Globus pallidus (tissue), 1 donor: ENCODE data around the gene PMM1.

ENCODE experiments used
- DNase-seq: peaks from one replicate; pipeline ENCODE4 v3.0.0-alpha.2; 2015; ENCODE audit warnings: low spot score

The PMM1 gene

DNA sequence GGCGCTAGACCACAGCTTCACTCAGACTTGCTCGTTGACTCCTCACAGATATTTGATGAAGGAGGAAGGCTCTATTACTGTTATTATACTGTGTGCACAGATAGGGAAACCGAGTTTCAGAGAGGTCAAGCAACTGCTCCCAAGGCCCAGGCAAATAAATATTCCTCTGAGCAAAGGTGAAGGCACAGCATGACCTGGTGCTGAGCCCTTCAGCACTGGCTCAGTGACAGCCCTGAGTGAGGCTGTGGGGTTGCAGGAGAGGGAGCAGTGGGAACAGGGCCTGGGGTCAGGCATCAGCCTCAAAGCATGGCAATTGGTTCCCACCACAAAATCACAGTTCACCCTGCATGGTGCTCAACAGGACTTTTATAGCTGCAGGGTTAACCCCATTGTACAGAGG lies 52.4 kb downstream of the PMM1 start:
- DNase-seq: no peak

GRCh38 chr22:41535244-41535643 lies 54.4 kb downstream of the PMM1 start:
- DNase-seq: no peak

DNA sequence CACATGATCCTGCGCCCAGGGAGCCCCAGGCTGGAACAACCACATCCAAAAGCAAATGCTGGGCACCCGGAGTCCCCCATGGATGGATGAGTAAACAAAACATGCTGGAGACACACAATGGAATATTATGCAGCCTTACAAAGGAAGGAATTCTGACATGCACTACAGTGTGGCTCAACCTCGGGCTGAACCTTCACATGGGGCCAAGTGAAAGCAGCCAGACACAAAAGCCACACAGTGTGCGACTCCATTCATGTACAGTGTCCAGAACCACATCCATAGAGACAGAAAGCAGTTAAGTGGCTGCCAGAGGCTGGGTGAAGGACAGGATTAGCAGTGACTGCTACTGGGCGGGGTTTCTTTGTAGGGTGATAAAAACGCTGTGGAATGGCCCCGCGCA lies 55.4 kb downstream of the PMM1 start:
- no peak for DNase-seq

- no peak for DNase-seq
Measured at GRCh38 chr22:41532908-41533825, 56.5 kb downstream of the PMM1 start.

DNA sequence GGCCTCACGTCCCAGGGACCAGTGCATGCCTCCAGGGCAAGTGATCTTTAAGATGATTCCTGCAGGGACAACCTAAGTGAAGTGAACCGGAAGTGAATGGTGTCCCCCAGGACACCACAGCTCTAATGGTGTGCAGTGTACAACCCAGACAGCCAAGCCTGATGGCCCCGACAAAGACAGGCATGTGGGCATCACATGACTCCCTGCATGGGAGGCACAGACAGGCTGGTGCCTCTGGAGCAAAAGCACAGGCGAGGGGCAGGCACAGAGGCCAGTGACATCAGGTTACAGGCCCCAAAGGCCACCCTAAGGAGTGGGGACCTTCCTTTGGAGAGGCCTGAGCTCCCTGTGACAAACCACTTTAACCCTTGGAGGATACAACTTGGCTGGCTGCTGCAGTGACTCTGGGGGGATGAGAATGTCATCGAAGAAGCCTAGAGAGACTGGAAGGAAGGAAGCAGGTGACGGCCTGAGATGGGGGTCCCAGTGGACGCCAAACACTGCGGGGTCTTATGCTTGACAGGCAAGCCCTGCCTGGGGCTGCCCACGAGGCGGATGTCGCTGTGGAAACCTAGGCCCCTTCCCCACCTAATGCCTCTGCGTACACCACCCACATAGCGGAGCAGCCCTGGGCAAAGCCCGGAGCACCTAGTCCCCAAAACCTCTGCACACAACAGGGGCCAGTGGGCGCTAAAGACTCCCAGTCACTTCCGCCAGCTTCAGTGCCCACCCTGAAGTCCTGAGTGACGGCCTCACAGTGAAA lies 57.7 kb downstream of the PMM1 start:
- DNase-seq: no peak

DNA sequence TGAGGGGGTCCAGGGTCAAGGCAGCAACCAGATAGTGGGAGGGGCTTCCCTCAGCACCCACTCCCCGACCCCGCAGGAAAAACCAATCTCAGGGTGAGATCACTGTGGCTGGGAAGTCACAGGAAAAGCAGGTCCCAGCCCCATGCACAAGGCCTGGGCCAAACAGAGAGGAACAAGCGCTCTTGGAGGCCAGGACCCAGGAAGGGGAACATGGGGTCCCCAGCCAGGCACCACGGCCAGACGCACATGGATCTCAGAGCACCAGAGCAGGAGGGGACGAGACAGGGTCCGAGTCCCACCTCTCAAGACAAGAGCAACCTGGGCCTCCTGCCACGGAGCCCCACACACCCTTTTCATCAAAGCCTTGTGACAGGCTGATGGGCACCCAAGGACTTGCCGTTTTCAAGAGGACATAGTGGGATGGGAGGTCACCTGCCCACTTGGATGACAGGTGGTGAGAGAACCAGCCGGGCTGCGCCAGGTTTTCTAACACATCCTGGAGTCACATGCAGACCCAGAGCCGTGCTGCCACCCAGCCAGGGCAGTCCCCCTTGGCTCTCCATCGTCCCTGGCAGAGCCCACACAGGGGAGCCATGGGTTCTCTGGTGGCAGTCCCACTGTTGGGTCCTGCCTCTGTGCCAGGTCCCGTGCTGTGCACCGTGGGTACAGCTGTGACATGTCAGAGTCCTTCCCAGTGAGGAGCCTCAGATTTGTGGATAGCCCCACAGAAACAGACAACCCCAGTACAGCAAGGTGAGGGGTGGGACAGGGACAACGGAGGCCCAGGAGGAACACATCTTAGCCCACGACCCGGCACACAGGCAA lies 58.5 kb downstream of the PMM1 start:
- no peak for DNase-seq

DNA sequence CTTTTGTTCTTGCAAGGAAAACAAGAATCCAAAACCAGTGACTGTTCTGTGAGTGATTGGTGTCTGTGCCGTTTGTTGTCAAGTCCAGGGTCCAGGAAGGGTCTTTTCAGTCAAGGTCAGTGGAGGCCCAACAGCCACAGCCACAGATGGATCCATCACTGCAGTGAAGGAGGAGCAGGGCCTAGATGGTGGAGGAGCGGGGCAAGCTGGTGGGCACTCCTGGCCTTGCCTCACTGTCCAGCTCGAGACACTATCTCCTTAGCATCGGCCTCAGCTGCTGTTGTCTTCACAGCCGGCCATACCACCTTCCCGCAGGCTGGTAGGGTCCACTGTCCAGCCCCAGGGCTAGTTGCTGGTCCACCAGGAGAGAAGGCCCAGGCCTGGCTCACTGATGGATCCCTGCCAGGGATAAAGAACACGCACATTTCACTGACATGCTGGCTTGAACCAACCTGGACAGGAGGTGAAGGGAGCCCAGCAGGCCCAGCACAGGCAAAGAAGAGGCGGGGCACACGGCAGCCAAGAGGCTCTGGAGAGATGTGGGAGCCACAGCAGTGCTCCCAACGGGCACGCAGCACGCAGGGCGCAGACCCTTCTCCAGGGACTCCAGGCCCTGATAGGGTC lies 60.6 kb downstream of the PMM1 start:
- no peak for DNase-seq

DNA sequence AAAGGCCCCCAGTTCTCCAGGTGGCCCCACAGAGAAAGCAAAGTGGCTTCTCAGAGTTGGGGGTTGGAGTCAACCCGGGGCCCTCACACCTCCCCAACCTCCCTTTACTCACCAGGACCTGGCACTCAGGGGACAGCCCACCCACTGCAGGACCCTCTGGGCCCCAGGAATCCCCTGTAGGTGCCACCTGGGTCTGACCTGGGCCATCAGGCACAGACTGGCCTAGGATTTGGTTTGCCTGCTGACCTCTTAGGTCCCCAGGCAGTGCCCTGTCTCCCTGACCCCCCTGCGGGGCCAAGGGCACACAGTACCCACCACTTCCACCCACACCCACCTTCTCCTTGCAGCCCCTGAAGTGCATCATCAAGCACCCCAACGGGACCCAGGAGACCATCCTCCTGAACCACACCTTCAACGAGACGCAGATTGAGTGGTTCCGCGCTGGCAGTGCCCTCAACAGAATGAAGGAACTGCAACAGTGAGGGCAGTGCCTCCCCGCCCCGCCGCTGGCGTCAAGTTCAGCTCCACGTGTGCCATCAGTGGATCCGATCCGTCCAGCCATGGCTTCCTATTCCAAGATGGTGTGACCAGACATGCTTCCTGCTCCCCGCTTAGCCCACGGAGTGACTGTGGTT lies 61.4 kb downstream of the PMM1 start:
- DNase-seq: no peak
